Parathyroid adenoma (tissue), 2 donors: Measurements from ENCODE around the gene ENDOG.

Source experiments
- H2AFZ ChIP-seq: fragments of 300-600 bp; sonication (generic); one replicate; pipeline ENCODE4 v1.7.0; 2017; ENCODE audit warnings: antibody characterized with exemption, mild to moderate bottlenecking
- H3K27ac ChIP-seq: fragments of 300-600 bp; sonication (generic); one replicate; pipeline ENCODE4 v1.7.0; 2017
- H3K27me3 ChIP-seq: fragments of 300-600 bp; sonication (generic); one replicate; pipeline ENCODE4 v1.7.0; 2017; ENCODE audit warnings: low read length; ENCODE audit not compliant: control insufficient read depth, insufficient read depth
- H3K36me3 ChIP-seq: fragments of 300-600 bp; sonication (generic); one replicate; pipeline ENCODE4 v1.7.0; 2017; ENCODE audit warnings: low read length; ENCODE audit not compliant: control insufficient read depth, insufficient read depth
- H3K4me1 ChIP-seq: fragments of 300-600 bp; sonication (generic); one replicate; pipeline ENCODE4 v1.7.0; 2017; ENCODE audit warnings: control low read depth
- H3K4me2 ChIP-seq: fragments of 300-600 bp; sonication (generic); one replicate; pipeline ENCODE4 v1.7.0; 2017; ENCODE audit warnings: low read length
- H3K4me3 ChIP-seq: fragments of 300-600 bp; sonication (generic); one replicate; pipeline ENCODE4 v1.7.0; 2017; ENCODE audit warnings: low read depth, low read length
- H3K79me2 ChIP-seq: fragments of 300-600 bp; sonication (generic); one replicate; pipeline ENCODE4 v1.7.0; 2017; ENCODE audit warnings: control low read depth
- H3K9ac ChIP-seq: fragments of 300-600 bp; sonication (generic); one replicate; pipeline ENCODE4 v1.7.0; 2017; ENCODE audit warnings: mild to moderate bottlenecking
- H3K9me3 ChIP-seq: fragments of 300-600 bp; sonication (generic); one replicate; pipeline ENCODE4 v1.7.0; 2017; ENCODE audit warnings: low read length; ENCODE audit not compliant: control insufficient read depth
- CTCF ChIP-seq: fragments of 300-600 bp; sonication (generic); IDR thresholded peaks from one replicate; pipeline ENCODE4 v1.7.0; 2017; ENCODE audit warnings: antibody characterized with exemption, mild to moderate bottlenecking
- donor health status: primary hyperparathyroidism.

The ENDOG gene

GRCh38 chr9:128825923-128826700, 7.8 kb downstream of the ENDOG start:
- Histone ChIP-seq H3K4me3 (no peak overlapping the region), H3K79me2 (no peaks in the 10 kb centered on the region), H3K27ac (no peak overlapping the region), H3K9ac (no peak overlapping the region), H3K27me3 (no peaks in the 10 kb centered on the region), H3K4me1 (no peaks in the 10 kb centered on the region), H3K4me2 (no peak overlapping the region), H3K9me3 (no peaks in the 10 kb centered on the region), H2AFZ (no peak overlapping the region), H3K36me3 (no peaks in the 10 kb centered on the region)
- TF ChIP-seq CTCF: peak; percentile 17

GRCh38 chr9:128828267-128828666, 10.0 kb downstream of the ENDOG start:
- H3K27ac ChIP-seq: no peak overlapping the region
- H2AFZ ChIP-seq: no peak overlapping the region
- no peaks in the 10 kb centered on the region for H3K36me3 ChIP-seq
- no peak overlapping the region for H3K4me2 ChIP-seq
- no peaks in the 10 kb centered on the region for H3K9me3 ChIP-seq
- no peak for TF ChIP-seq CTCF
- no peaks in the 10 kb centered on the region for H3K4me1 ChIP-seq
- H3K79me2 ChIP-seq: no peaks in the 10 kb centered on the region
- H3K4me3 ChIP-seq: no peak overlapping the region
- H3K9ac ChIP-seq: no peak overlapping the region
- H3K27me3 ChIP-seq: no peaks in the 10 kb centered on the region

GRCh38 chr9:128828719-128829452, 10.6 kb downstream of the ENDOG start:
- TF ChIP-seq CTCF: no peak
- no peak overlapping the region for H3K9ac ChIP-seq
- peak overlapping the region; percentile 80 for H2AFZ ChIP-seq
- peak overlapping the region; percentile 71 for H3K4me3 ChIP-seq
- H3K4me1 ChIP-seq: no peaks in the 10 kb centered on the region
- H3K4me2 ChIP-seq: peak overlapping the region; percentile 91
- H3K27me3 ChIP-seq: no peaks in the 10 kb centered on the region
- H3K36me3 ChIP-seq: no peaks in the 10 kb centered on the region
- peak overlapping the region; percentile 24 for H3K27ac ChIP-seq
- H3K79me2 ChIP-seq: no peaks in the 10 kb centered on the region
- H3K9me3 ChIP-seq: no peaks in the 10 kb centered on the region

- peak within 1 kb of the TSS; percentile 80 for H2AFZ ChIP-seq
- H3K4me2 ChIP-seq: peak within 1 kb of the TSS; percentile 91
- H3K4me1 ChIP-seq: no peaks in the 10 kb centered on the region
- no peaks in the 10 kb centered on the region for H3K36me3 ChIP-seq
- no peaks in the 10 kb centered on the region for H3K79me2 ChIP-seq
- H3K27me3 ChIP-seq: no peaks in the 10 kb centered on the region
- no peak within 1 kb of the TSS for H3K9ac ChIP-seq
- peak within 1 kb of the TSS; percentile 24 for H3K27ac ChIP-seq
- peak within 1 kb of the TSS; percentile 71 for H3K4me3 ChIP-seq
- TF ChIP-seq CTCF: no peak
- no peaks in the 10 kb centered on the region for H3K9me3 ChIP-seq
These were observed 11.4 kb downstream of the ENDOG start, which contains the start of gene SPOUT1 for GRCh38 chr9:128829477-128830251. TSS of gene SPOUT1 (minus strand) at chr9:128829794. CDS start at chr9:128829780, 14 bp downstream.
